ENCODE measurements around the gene NDRG2.
A peak's percentile ranks its signal among the peaks of the same experiment; 100 is the strongest.
"Not testable (repeated sequence)": the region's sequence is repeated elsewhere in the genome, so short reads cannot be mapped to it uniquely, and the experiment has no call there.

NDRG2 gene

DNA sequence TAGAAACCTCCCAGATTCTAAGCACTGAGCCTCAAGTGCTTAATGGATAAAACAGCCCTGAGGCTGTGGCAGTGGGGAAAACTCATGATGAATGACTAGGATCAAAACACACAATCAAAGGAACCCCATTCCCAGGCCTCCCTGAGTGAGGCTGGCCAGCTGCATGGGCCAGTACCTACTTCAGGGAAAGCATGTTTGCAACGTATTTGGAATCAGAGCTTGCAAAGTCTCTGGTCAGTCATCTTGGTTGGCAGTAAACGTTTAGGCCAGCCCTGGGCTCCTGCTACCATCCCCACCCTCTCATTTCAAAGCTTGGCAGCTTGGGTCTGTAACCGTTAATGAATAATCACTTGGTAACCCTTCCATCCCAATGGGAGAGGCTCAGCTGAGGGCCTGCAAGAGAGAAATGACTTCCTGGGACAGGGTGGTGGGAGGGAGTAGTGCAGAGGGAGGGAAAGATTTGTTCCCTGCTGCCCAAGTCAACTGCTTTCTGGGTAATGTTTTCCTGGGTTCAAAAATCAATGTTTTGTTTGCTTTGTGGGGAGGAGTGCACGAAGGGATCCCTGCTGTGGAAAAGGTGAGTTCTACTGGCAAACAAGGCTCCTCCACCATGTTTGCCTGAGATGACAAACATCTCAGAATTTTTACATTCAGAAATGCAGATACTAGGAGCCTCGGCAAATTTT is 30.7 kb upstream of the NDRG2 start:
- no peak for DNase-seq

DNA sequence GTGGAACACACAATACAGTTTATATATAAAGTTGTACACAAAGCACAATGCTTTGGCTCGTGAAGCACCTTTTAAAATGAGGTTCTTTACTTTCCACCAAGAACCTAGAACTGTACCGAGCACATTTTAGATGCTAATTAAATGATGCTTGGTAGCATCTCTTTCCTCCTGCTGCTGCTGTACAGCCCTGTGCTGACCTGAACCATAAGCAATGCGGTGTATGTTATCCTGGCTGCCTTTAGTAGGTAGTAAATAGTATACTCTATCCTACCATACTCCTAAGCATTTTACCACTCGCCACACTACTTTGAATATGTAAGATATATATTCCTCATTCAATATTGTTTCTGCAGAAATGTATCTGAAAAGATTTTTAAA is 29.9 kb upstream of the NDRG2 start:
- DNase-seq: no peak

DNA sequence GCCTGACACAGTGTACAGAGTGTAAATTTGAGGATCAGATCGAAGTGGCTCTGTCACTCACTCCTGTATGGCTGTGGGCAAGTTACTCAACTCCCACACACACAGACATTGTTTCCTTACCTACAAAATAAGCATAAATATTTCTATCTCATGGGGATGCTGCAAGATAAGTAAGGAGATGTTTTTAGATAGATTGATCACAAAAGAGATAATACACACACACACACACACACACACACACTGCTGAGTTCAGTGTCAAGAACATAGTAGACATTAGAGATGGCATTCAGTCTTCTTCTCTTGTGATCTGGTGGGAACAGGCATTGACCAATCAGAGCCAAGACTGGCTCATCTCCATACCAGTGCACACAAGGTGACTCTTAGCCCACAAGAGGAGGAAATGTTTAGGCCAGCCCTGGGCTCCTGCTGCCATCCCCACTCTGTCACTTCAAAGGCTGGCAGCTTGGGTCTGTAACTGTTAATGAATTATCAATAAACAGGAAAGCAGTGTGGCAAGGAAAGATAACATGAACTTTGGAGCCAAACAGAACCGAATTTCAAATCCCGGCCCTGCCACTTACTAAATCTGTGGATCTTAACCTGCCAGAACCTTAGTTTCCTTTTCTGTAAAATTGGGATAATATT is 29.4 kb upstream of the NDRG2 start:
- no peak for DNase-seq

DNA sequence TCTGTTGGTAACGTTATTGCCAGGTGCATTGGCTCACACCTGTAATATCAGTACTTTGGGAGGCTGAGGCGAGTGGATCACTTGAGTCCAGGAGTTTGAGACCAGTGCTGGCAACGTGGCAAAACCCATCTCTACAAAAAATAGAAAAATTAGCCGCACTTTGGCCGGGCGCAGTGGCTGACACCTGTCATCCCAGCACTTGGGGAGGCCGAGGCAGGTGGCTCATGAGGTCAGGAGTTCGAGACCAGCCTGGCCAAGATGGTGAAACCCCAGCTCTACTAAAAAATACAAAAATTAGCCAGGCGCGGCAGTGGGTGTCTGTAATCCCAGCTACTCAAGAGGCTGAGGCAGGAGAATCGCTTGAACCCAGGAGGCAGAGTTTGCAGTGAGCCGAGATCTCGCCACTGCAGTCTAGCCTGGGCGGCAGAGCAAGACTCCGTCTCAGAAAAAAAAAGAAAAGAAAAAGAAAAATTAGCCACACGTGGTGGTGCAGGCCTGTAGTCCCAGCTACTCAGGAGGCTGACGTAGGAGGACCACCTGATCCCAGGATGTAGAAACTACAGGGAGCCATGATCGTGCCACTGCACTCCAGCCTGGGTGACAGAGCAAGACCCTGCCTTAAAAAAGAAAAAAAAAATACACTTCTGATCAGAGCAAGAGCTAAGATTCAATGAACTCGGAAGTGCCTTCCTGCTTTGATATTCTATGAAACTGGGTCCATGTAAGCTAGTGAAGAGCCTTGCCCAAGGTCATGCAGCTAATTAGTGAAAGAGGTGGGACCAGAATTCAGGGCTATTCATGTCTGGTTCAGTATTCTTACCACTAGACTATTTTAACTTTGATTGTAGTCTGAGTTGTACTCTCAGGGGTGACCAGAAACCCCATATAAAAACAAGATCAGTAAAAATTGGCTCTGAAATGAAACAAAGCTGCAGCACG is 28.6 kb upstream of the NDRG2 start:
- no peak for DNase-seq

DNA sequence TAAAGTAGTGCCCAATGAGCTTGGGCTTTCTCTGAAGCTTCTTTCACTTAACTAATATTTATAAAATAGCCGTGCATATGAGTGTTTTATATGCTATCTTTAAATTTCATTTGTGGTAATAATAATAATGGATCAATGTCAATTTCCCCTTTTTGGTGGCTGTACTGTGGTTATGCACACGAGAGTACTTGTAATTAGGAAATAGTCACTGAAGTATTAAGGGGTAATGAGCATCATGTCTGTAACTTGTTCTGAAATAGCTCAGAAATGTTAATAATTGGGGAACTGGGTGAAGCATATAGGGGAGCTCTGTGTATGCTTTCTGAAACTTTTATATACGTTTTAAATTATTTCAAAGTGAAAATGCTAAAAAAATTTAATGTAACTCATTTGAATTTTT is 25.7 kb upstream of the NDRG2 start:
- DNase-seq: no peak

DNA sequence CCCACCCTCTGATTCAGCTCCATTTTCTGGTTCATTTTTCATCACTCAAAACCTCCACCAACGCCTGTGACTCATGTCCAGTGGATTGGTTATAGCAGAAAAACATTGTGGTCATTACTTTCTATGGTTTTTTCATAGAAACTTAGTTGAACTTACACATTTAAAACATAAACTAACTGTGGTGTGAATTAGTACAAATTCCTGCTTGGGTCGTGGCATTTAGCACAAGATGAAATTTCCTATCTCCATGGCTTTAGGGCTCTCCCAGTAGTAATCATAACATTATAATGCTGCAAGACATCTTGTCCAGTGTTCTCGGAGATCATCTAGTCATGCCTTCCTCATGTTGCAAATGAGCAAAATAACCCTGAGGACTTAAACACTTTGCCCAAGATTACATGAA is 24.4 kb upstream of the NDRG2 start:
- no peak for DNase-seq

DNA sequence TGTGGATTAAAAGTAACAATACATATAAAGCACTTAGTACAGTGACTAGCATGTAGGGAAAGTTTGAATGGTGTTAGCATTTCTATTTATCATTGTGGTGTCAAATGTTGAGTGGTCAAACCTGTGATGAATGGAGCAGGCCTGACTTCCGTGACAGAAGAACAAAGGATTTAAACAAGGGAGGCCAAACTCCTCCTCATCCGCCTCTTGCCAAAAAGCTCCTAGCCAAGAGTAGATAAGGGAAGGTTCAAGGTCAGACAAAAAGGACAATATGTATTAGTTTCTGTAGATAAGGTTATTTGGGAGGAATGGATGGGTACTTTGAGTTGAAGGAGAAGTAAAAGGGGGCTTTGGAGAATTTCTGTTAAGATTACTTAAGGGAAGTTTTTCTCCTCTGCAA is 23.8 kb upstream of the NDRG2 start:
- DNase-seq: no peak

DNA sequence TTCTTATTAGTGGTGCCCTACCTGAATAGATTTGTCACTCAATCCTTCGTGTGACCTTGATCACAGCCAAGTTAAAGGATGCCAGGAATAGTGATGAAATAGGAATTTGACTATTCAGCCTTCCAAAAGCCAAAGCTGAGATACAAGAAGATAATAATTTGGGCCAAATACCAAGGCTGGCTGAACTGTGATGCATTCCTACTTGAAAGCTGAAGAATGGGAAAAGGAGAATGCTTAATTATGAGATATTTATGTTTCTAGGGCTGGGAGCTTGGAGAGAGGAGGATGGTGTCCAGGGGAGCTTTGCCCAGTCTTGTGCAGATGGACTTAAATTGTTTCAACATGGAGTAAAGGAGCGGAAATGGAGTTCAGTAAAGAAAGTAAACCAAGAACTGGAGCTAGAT is 22.5 kb upstream of the NDRG2 start:
- DNase-seq: no peak

DNA sequence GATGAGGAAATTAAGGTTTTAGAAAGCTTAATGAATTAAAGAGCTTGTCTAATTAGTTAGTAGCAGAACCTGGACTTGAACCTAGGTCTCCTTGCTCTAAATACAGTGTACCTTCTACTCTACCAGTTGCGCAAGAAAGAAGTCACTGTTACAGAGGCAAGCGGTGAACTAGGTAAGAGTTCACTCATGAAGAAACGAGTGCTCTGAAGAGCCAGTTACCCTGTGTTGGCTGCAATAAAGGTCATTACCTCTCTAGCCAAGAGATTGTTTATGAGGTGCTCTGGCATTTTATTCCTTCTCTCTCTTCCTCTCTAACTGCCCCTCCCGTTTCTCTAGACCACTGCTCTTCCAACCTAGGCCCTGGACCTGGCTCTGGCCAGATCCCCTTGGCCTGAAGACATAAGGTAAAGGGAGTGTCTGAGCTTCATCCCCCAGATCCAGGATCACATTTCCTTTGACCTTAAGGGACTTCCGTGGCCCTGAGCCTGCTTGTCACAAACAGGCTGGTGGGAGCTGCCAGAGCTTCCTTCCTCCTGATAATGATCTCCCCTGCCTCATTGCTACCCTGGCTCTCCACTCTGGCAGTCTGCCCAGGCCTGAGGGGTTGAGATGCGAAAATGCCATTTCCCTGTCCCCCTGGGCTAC is 19.2 kb upstream of the NDRG2 start:
- DNase-seq: peak in 1 of 2 donors; percentile 87

DNA sequence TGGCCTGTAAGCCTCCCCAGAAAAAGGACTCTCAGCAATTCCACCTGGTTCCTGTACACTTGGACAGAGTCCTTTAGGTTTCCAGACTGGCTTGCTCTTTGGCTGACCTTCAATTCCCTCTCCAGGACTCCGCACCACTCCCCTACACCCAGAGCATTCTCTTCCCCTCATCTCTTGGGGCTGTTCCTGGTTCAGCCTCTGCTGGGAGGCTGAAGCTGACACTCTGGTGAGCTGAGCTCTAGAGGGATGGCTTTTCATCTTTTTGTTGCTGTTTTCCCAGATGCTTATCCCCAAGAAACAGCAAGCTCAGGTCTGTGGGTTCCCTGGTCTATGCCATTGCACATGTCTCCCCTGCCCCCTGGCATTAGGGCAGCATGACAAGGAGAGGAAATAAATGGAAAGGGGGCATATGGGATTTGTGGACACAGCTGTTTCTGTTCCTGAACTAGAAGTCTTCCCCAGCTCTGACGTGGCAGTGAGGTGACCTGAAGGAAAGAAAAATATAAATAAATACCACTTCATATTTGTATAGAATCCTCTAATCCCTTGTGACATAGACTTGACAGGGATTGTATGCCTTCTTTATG is 18.6 kb upstream of the NDRG2 start:
- no peak for DNase-seq

DNA sequence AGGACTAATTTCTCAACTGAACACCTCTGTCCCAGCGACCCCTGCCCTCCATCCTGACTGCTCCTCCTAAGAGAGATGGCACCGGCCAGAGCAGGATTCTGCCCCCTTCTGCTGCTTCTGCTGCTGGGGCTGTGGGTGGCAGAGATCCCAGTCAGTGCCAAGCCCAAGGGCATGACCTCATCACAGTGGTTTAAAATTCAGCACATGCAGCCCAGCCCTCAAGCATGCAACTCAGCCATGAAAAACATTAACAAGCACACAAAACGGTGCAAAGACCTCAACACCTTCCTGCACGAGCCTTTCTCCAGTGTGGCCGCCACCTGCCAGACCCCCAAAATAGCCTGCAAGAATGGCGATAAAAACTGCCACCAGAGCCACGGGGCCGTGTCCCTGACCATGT is 18.1 kb upstream of the NDRG2 start:
- no peak for DNase-seq

DNA sequence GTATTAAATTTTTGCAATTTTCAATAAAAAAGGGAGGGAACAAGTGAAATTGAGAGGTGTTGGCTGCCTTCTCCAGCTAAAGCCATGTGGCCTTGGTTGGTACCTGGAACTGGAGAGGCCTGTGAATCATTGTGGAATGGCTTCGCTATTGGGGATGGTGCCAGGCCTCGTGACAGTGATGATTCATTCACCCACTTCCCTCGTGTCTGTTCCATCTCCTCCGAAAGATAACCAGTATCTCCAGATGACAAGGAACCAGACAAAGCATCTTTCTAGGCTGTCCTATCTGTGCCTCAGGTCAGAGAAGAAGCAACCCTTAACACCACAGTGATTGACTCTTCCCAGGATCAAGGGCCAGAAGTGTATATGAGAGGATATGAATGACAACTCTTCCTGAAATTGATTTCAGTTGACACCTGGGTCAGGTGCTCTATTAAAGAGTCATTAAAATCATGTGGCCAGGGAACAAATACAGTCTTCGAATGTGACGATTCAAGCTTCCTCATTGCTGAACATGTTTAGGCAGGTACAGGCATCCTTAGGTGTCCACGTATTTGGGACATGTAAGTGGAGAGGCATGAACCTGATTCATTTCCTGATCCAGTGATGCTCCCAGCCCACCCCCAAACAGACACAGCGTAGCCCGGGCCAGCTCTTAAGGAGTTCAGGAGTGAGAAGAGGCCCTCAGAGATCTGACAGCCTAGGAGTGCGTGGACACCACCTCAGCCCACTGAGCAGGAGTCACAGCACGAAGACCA is 17.0 kb upstream of the NDRG2 start, which contains the start of gene RNASE7:
RNASE7 (plus strand) TSS at position 687 of the 758 bp plus-strand sequence. CDS start 631 bp downstream, outside the sequence.
- DNase-seq: peak in 1 of 2 donors; percentile 70

DNA sequence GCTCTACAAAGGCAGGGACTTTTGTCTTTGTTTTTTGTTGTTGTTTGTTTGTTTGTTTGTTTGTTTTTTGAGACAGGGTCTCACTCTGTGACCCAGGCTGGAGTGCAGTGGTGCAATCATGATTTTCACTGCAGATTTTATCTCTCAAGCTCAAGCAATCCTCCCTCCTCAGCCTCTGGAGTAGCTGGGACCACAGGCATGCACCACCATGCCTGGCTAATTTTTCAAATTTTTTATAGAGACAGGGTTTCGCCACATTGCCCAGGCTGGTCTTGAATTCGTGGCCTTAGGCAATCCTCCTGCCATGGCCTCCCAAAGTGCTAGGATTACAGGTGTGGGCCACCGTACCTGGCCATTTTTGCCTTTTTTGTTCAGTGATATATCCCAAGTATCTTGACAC is 16.1 kb upstream of the NDRG2 start:
- DNase-seq: not testable (repeated sequence)

DNA sequence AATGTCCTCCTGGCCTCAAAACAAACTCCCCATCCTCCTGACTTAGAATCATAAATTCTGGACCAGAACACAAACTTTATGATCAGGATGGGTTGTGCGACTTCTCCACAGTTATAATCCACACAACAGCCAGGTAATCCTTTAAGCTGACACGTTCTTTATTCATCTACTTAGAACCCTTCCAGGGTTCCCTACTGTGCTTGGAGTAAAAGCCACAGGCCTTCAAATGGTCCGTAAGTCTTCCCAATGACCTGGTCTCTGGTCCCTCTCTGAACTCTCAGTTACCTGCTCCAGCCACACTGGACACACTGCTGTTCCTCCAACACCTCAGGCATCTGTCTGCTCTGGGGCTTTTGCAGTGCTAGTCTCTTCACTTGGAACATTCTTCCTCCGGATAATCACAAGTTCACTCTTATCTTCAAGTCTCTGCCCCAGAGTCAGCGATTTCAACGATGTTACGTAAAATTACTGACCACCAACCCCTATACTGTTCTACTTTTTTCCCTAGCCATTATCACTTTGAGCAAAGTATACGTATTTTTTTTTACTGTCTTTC is 15.6 kb upstream of the NDRG2 start:
- DNase-seq: no peak

DNA sequence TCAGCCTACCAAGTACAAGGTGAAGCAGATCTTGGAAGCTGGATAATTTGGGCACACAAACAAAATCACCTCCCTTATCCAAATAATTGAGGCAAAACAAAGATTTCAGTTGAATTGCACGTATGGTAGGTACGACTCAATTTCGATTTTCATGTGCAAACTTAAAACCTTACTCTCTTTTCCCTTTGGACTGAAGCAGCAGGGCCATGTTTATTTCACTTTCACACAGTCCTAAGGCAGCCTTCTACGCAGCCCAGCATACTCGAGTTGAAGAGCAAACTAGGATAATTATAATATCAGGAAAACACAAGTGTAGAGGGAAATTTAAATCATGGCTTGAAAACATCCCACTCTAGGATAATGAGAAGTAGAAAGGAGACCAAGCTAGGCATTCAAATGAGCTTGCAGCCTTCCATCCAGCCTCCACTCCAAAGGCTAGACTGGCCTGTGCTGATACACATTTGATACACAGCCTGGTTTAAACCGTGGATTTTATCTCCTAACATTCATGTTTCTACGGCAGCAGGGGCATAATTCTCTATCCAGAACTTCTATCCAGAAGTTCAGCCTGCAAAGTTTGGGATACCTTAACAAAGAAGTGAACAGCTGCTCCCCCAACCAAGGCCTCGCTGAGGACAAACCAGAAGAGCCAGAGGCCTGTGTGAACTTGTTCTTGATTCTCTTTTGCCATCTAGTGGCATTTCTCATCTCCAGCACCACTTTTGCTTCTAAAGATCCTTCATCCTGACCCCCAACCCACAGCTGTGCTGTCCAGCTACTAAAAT is 14.9 kb upstream of the NDRG2 start:
- peak in 1 of 2 donors; percentile 57 for DNase-seq

DNA sequence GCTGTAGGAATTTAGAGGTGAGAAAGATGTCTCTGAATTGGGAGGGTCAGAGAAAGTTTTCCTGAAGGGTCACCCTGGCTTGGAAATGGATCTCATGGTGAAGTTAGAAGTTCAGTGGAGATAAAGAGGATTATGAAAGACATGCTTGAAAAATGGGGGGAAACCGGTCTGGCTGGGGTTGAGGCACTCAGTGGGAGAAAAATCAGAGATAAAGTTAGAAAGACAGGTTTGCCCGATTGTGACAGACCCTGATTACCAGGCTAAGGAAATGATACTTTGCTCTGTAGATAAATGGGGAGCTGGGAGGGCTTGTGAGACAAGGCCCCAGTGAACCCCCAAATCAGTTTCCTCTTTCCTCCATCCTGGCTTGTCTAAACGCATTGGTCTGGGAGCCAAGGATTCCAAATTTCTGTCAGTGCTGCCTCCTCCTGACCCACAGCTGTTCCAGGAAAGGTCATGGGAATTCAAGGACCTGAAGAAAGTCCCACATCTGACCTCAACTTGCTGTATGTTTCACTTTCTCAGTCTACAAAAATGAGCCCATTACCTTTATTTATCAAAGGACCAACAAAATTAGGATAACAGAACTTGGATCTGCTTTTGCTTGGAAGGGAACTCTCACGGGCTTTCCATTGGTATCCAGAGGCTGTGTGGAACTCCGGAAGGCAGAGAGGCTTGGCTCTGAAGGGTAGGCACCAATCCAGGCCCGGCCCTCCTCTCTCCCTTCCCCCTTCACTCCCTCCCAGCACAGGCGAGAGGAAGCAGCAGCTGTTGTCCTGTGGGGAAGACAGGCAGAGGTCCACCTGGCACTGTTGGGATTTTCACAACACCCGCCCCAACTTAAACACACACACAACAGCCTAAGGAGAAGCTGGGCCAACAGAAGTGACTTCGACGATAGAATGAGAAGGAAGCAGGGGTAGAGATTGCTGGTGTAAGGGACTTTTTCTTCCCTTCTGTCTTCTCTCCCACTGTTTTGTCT is 13.9 kb upstream of the NDRG2 start:
- DNase-seq: no peak

DNA sequence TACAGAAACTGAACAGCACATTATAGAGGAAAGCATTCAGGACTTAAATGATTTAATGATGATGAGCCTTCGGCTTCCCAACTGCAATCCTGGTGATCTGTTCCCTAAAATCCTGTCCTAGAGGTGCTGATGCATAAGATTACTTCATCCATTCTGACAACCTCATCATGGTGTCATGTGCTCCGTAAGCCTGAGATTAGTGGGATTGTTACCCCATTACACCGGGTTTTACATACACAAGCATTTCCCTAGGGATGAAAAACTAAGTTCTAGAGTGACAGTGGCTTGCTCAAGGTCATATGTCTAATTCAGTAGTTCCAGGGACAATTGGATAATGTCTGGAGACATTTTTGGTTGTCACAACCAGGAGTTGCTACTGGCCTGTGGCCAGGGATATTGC is 12.3 kb upstream of the NDRG2 start:
- DNase-seq: no peak

DNA sequence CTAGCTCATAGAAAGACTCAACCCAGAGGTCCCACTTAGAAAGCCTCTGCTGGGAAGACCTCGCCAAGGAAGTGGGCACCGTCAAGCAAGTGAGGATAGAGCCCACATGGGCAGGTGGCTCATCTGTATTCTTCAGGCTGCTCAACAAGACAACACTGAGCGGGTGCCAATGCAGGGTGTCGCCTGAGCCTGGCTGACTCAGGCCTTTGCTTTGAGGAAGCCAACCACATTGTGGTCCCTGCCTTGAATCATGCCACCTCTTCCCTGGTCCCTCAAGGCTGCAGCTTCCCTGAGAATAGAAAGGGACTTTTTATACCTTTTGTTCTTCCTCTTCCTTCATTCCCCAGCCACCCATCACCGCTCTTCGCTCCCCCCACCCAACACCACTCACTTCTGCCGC is 11.9 kb upstream of the NDRG2 start:
- no peak for DNase-seq

DNA sequence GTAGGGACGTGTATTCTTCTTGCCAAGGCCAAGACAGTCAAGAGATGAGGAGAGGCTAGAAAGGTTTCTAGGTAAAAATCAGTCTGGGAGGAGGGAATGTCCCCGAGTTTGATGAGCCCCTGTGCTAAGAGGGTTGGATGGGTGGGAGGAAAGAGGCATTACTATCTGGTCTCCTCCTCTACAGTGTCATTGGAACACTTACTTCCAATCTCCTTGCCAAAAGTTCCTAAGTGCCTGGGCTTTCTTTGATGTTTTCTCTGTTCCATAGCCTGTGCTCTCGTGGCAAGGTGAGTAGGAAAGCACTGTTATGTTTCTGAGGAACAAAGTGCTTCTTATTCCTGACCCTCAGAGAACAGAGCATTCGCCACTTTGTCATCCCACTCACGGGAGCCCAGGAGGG is 9.8 kb upstream of the NDRG2 start, which contains the start of gene RNASE13:
RNASE13 (minus strand) TSS at position 101 of the 400 bp plus-strand sequence. CDS start 519 bp downstream, outside the sequence.
- DNase-seq: no peak

All from bone marrow (tissue), 2 donors.